Right lobe of liver (tissue), 4 donors: ENCODE measurements around the gene MTIF2.

Experiments used
- CTCF ChIP-seq, 4 donors: fragments of 200-600 bp in 3 of 4; fragments of 450-650 bp in 1 of 4; IDR thresholded peaks; one replicate each; pipeline versions ENCODE4 v1.5.1 to v1.8.0; 2016 to 2022; ENCODE audit warnings: antibody characterized with exemption in 4 of 4, mild to moderate bottlenecking in 2 of 4
- POLR2A ChIP-seq: fragments of 450-650 bp; IDR thresholded peaks from one replicate; pipeline ENCODE4 v1.6.1; 2017; ENCODE audit warnings: antibody characterized with exemption, mild to moderate bottlenecking
- donor health status: DM: no; HTN: no; CAD: no.
- donor health status: DM: no; HTN: no; CAD: no.
- donor health status: DM: no; HTN: yes; CAD: no.

GRCh38 chr2:55245411-55245810, 23.6 kb downstream of the MTIF2 start:
- TF ChIP-seq CTCF (IDR thresholded peaks at IDR 0.05) (no peak), POLR2A (no peak)
